Hepatocyte (in vitro differentiated cells): ENCODE measurements around the gene IL13RA2. TPM values are rescaled to one million over a fixed set of nuclear protein-coding genes. Genes with fewer than 3 reads are reported as not detected.
A peak's percentile ranks its signal among the peaks of the same experiment; 100 is the strongest.

ENCODE experiments used
- DNase-seq: peaks from one replicate; pipeline ENCODE4 v3.0.0-alpha.2; 2016; ENCODE audit warnings: low spot score
- H2AFZ ChIP-seq: fragments of 200-600 bp; sonication (generic); 2 replicates; pipeline ENCODE4 v1.6.0; 2016; ENCODE audit warnings: antibody characterized with exemption, mild to moderate bottlenecking
- H3K27ac ChIP-seq: fragments of 200-600 bp; sonication (generic); 2 replicates; pipeline ENCODE4 v1.5.1; 2016; ENCODE audit warnings: mild to moderate bottlenecking
- H3K27me3 ChIP-seq: fragments of 200-600 bp; sonication (generic); 2 replicates; pipeline ENCODE4 v1.6.1; 2016
- H3K36me3 ChIP-seq: fragments of 200-600 bp; sonication (generic); replicated peaks from 2 replicates; pipeline ENCODE4 v1.5.1; 2016; ENCODE audit warnings: low read depth; ENCODE audit not compliant: insufficient read depth
- H3K4me1 ChIP-seq: fragments of 200-600 bp; sonication (generic); 2 replicates; pipeline ENCODE4 v1.5.1; 2016; ENCODE audit warnings: mild to moderate bottlenecking, moderate library complexity; ENCODE audit not compliant: insufficient read depth
- H3K4me2 ChIP-seq: fragments of 200-600 bp; sonication (generic); 2 replicates; pipeline ENCODE4 v1.6.0; 2016
- H3K4me3 ChIP-seq: fragments of 200-600 bp; sonication (generic); 2 replicates; pipeline ENCODE4 v1.5.1; 2016; ENCODE audit warnings: mild to moderate bottlenecking
- H3K79me2 ChIP-seq: fragments of 200-600 bp; sonication (generic); 2 replicates; pipeline ENCODE4 v1.6.0; 2017; ENCODE audit warnings: mild to moderate bottlenecking
- H3K9me2 ChIP-seq: fragments of 200-600 bp; sonication (generic); replicated peaks from 2 replicates; pipeline ENCODE4 v1.6.0; 2017; ENCODE audit warnings: mild to moderate bottlenecking; ENCODE audit not compliant: insufficient read depth
- H3K9me3 ChIP-seq: fragments of 200-600 bp; sonication (generic); 2 replicates; pipeline ENCODE4 v1.5.1; 2016; ENCODE audit warnings: low read depth, mild to moderate bottlenecking
- H4K20me1 ChIP-seq: fragments of 200-600 bp; sonication (generic); 2 replicates; pipeline ENCODE4 v1.6.0; 2016; ENCODE audit warnings: mild to moderate bottlenecking; ENCODE audit not compliant: insufficient read depth, poor library complexity, severe bottlenecking
- CTCF ChIP-seq: fragments of 200-600 bp; sonication (generic); IDR thresholded peaks from 2 replicates; pipeline ENCODE4 v1.5.1; 2016; ENCODE audit warnings: antibody characterized with exemption, mild to moderate bottlenecking; ENCODE audit not compliant: poor library complexity
- EZH2 ChIP-seq: fragments of 200-600 bp; sonication (generic); IDR thresholded peaks from 2 replicates; pipeline ENCODE4 v1.6.1; 2016; ENCODE audit warnings: antibody characterized with exemption, mild to moderate bottlenecking, borderline replicate concordance
- EZH2phosphoT487 ChIP-seq: fragments of 200-600 bp; sonication (generic); IDR thresholded peaks from one replicate; pipeline ENCODE4 v1.6.1; 2018; ENCODE audit warnings: antibody characterized with exemption, mild to moderate bottlenecking, low read depth, moderate library complexity; ENCODE audit not compliant: unreplicated experiment, severe bottlenecking
- WGBS: methylation state at CpG from one replicate; pipeline ENCODE4 v1.1.6; 2016; ENCODE audit warnings: low lambda C conversion rate; ENCODE audit errors: missing lambda C conversion rate; 5-methylcytosine and 5-hydroxymethylcytosine counted together
- polyA plus RNA-seq: library from polyadenylated mRNA; unstranded; fragments of >200 nt; fragmentation: Nextera tagmentation; extraction: Ambion mirVana; gene quantifications from 2 replicates; pipeline ENCODE4 v1.2.1, GENCODE V29; 2016
- total RNA-seq: library from RNA; depleted of rRNA; stranded (reverse); fragments of >200 nt; gene quantifications from 2 replicates; pipeline ENCODE4 v1.2.3, GENCODE V29; 2014

IL13RA2 gene
- total and polyA plus RNA-seq, 2 experiments from 2014 or later, result 0.17 TPM; not detected in 1

- TF ChIP-seq EZH2 (no peak), CTCF (peak; percentile 50)
- DNase-seq, result peak; percentile 25
- no peaks in the 10 kb centered on the region for H3K4me1 ChIP-seq
- no peak overlapping the region for H3K27ac ChIP-seq
- H3K36me3 ChIP-seq, result no peaks in the 10 kb centered on the region
- H2AFZ ChIP-seq, result no peak overlapping the region
- no peaks in the 10 kb centered on the region for H4K20me1 ChIP-seq
- H3K79me2 ChIP-seq, result no peaks in the 10 kb centered on the region
- H3K9me2 ChIP-seq, result no peaks in the 10 kb centered on the region
- 64% methylated on average over 6 of the region's 6 CpGs for WGBS
- no peaks in the 10 kb centered on the region for H3K9me3 ChIP-seq
- H3K27me3 ChIP-seq, result no peaks in the 10 kb centered on the region
- no peak overlapping the region for H3K4me3 ChIP-seq
- no peak overlapping the region for H3K4me2 ChIP-seq
These were observed 728 bp upstream of the IL13RA2 start for GRCh38 chrX:115018040-115018647.

DNA sequence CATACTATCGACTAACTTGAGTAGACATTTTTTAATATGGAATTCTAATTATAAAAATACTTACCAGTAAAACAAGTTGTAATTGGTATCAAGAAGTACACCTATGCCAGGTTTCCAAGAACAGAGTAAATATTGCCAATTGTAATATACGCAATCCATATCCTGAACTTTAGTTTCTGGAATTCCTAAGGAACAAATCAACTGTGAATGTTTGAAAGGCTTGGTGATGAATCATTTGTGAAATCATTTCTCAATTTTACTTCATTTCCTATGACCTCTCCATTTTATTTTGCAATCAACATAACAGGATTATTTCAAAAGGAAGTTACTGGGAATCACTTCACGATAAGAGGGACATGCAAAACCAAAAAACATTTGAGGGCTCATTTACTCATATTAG, 3.7 kb downstream of the IL13RA2 start:
- no peak overlapping the region for H3K27ac ChIP-seq
- WGBS, result 85% methylated on average over 3 of the region's 3 CpGs
- H3K9me3 ChIP-seq, result no peaks in the 10 kb centered on the region
- H3K79me2 ChIP-seq, result no peaks in the 10 kb centered on the region
- H3K4me1 ChIP-seq, result no peaks in the 10 kb centered on the region
- DNase-seq, result no peak
- no peaks in the 10 kb centered on the region for H3K36me3 ChIP-seq
- H3K4me3 ChIP-seq, result no peak overlapping the region
- H3K27me3 ChIP-seq, result no peaks in the 10 kb centered on the region
- no peak overlapping the region for H3K4me2 ChIP-seq
- no peak overlapping the region for H2AFZ ChIP-seq
- H3K9me2 ChIP-seq, result no peaks in the 10 kb centered on the region
- no peak for TF ChIP-seq CTCF
- TF ChIP-seq EZH2phosphoT487, result no peak
- TF ChIP-seq EZH2, result no peak
- no peaks in the 10 kb centered on the region for H4K20me1 ChIP-seq

- Histone ChIP-seq H2AFZ (no peak overlapping the region), H3K4me2 (no peak overlapping the region), H3K27ac (no peak overlapping the region), H3K79me2 (no peaks in the 10 kb centered on the region), H4K20me1 (no peaks in the 10 kb centered on the region), H3K4me1 (no peaks in the 10 kb centered on the region), H3K27me3 (no peaks in the 10 kb centered on the region), H3K9me2 (no peaks in the 10 kb centered on the region), H3K9me3 (no peaks in the 10 kb centered on the region), H3K4me3 (no peak overlapping the region), H3K36me3 (no peaks in the 10 kb centered on the region)
- WGBS, result 61% methylated on average over 1 of the region's 1 CpG
- no peak for DNase-seq
- TF ChIP-seq EZH2 (no peak), EZH2phosphoT487 (no peak), CTCF (no peak)
These were observed 6.0 kb downstream of the IL13RA2 start for GRCh38 chrX:115011428-115011827.

GRCh38 chrX:114999906-115000305, 17.5 kb downstream of the IL13RA2 start:
- H3K79me2 ChIP-seq, result no peaks in the 10 kb centered on the region
- no peak for DNase-seq
- 83% methylated on average over 6 of the region's 6 CpGs for WGBS
- no peak overlapping the region for H3K27ac ChIP-seq
- H4K20me1 ChIP-seq, result no peaks in the 10 kb centered on the region
- no peaks in the 10 kb centered on the region for H3K9me3 ChIP-seq
- H3K4me3 ChIP-seq, result no peak overlapping the region
- no peaks in the 10 kb centered on the region for H3K9me2 ChIP-seq
- no peak overlapping the region for H3K4me2 ChIP-seq
- H3K4me1 ChIP-seq, result no peaks in the 10 kb centered on the region
- no peaks in the 10 kb centered on the region for H3K36me3 ChIP-seq
- TF ChIP-seq CTCF (no peak), EZH2 (no peak), EZH2phosphoT487 (no peak)
- no peak overlapping the region for H2AFZ ChIP-seq
- no peaks in the 10 kb centered on the region for H3K27me3 ChIP-seq
